AG08396 (cell line): Measurements from ENCODE around the gene GLIS1.
A peak's percentile ranks its signal among the peaks of the same experiment; 100 is the strongest.

Experiments used
- DNase-seq: peaks from one replicate; pipeline ENCODE4 v3.0.0; 2012; ENCODE audit warnings: low spot score, mixed read lengths

GLIS1 gene

DNA sequence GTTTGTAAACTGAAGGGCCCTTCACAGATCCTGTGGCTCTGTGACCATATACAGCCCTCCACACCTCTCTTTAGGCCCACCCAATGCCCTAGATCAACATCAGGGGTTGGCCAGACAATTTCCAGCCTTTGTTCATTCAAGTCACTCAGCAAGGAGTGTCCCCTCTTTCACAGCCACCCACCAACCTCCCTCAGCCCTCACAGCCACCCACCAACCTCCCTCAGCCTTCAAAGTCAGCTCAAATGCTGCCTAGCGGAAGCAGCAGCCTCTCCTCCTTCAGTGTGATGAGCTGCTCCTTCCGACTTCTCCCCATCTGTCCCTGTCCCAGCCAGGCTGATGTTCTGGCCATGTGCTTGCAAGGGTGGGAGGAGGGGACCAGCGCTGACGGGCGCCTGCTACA is 208.4 kb downstream of the GLIS1 start:
- DNase-seq, result no peak

DNA sequence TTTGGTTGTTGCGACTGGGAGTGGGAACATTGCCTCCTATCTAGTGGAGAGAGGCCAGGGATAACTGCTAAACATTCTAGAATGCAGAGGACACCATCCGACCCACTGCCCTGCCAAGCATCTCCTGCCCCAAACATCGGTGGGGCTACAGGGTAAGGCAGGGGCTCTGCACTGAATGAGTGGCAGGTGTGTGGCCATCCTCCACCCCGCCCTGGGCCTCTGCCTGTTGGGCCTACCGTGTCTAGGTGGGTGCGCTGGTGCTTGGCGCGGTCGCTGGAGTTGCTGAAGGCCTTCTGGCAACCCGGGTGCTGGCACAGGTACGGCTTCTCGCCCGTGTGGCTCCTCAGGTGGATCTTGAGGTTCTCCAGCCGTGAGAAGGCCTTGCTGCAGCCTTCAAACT is 209.4 kb downstream of the GLIS1 start:
- DNase-seq, result no peak

DNA sequence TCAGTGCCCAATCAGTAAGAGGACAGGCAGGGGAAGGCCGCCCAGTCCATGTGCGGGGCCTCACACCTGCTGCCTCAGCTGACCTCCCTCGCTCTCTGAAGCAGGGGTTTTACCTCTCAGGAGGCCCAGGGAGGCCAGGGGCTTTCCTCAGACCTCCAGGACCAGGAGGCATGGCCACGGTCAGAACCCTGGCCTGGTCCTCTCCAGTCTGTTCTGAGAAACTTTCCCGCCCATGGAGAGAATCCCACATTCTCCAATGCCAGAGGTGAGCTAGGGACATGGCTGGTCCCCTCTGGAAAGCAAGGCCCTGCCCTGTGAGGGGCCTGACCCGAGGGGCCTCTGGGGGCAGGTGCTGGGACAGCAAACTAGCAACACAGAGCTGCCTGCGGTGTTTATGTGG is 211.6 kb downstream of the GLIS1 start:
- no peak for DNase-seq

DNA sequence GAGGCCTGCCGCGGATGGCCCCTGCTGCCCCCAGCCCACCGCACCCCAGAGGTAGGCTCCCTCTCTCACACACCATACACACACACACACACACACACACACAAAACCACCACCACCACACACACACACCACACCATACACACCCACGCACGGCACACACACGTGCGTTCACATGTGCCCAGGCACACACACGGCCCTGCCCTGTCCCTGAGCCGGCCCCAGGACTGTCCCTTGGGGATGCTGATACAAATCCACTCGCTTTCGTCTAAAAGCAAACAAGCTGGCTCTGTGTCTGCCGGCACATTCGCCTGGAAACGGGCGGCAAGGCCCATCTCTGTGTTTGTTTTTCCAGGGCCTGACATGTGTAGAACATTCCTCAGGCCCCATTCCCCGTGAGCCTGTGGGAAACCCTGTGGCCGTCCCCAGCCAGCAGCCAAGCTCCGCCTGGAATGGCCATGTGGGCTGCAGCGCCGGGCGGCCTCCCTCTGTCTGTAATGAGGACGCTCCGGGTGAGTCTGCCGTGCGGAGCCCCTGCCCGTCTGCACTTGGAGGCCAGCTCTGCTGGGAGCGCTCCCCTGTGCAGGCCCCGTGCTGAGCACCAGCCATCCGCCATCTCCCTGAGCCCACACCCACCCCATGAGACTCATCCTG is 212.4 kb downstream of the GLIS1 start:
- peak; percentile 86 for DNase-seq

DNA sequence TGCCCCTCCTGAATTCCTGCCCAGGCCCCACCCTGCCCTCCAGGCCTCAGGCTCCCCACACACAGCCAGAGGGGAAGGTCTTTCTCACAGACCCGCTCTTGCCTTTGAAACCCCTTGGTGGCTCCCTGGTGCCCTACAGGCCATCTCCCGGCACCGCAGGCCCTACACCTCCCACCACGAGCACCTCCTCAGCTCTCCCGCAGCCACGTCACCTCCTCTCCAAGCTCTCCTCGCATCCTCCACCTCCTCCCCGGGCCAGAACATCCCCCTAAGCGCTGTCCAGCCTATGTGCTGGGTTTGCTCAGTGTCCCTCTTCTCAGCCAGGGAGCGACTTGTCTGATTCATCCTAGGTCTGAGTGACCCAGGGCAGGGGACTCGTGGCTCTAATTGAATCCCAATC is 213.4 kb downstream of the GLIS1 start:
- no peak for DNase-seq

DNA sequence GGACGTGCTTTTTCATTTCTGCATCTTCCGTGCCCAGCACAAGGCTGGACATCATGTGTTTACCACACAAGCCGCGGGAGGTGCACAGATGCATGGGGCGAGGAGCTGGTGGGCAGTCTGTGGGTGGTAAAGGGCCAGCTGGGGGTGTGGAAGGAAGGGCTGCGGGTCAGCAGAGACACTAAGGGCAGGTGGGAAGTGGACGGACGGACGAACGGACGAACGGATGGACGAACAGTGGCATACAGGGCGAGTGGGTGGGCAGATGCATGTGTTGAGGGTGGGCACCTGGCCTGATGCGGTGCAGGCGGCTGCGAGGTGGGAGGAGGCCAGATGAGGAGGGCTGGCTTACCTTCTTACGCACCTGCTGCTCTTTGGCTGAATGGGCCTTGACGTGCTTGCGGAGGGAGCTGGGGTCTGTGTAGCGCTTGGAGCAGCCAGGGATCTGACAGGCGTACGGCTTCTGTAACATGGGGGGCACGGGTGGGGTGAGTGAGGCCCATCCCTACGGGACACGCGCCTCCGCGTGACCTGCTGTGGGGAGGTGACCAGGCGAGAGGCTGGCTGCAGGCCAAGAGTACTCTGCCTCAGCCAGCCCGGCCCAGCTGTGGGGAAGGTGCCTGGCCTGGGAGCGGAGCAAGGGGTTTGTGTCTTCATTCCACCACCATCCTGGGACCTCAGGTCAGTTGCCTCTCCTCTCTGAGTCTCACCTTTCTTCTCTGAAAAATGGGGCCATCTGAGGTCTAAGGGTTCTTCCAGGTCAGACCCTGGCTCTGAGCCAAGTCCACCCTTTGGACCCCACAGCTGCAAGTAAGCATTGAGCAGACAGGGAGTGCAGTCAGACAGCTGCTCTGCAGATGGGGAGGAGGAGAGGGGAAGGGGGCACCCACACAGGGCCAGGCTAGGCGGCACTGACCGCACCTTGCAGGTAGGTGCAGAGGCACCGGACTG is 214.3 kb downstream of the GLIS1 start:
- DNase-seq, result no peak

DNA sequence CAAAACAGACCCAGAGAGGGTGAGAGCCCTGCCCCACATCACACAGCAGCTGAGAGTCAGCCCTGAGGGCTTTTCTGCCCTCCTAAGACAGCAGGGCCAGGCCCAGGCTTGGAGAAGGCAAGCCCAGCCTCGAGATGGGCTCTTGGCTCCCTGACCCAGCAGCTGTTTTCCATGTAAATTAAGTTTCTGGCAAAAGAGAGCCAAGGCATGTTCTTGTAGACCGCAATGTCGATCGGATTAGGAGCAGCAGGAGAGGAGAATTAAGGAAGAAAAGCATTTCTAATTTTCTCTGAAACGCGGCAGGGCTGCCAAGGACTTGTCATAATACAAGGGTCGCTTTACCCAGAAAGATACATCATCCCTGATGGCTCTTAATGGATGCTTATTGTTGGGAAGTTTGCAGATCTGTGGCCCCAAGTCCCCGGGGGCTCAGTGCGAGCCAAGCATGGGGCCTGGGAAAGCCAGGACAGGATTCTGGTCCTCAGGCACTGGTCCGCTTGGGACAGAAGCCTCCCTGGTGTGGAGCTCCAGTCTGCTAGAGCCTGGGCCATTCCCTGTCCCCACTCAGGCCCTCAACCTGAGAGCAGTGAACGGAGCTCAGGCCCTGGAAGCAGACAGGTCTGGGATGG is 216.9 kb downstream of the GLIS1 start:
- DNase-seq, result no peak

DNA sequence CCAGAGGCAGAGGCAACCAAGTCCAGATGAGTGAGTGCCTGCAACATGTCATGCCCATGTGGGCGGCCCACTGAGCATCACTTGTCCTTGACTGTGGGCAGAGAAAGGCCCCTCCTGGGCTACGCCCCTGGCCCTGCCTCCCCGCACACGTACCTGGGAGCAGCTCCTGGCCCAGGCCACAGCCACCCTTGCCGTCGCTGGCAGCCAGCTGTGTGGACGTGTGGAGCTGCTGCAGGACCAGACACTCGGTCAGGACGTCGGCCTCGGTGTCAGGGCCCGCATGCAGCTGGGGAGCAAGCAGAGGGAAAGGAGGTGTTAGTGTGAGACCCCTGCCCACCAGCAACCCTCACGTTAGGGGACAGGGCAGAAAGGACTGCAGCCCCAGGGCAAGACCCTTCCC is 218.5 kb downstream of the GLIS1 start:
- no peak for DNase-seq

DNA sequence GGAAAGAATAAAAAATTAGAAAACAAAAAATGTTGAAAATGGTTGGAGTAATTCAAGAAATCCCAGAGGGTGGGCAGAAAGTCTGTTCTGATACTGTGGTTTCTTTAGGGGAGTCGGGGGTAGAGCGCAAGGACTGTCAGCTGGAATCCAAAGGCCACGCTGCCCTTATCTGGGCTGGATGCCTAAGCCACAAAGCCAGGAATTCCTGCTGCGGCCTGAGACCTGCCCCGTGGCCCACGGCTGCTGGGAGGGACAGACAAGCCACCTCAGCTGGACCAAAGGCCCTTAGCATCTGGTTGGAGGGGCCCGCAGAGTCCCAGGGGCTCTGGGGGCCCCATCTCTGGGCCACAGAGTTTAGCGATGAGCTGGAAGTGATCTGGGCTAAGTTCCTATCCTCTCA is 219.5 kb downstream of the GLIS1 start:
- DNase-seq, result peak; percentile 77

DNA sequence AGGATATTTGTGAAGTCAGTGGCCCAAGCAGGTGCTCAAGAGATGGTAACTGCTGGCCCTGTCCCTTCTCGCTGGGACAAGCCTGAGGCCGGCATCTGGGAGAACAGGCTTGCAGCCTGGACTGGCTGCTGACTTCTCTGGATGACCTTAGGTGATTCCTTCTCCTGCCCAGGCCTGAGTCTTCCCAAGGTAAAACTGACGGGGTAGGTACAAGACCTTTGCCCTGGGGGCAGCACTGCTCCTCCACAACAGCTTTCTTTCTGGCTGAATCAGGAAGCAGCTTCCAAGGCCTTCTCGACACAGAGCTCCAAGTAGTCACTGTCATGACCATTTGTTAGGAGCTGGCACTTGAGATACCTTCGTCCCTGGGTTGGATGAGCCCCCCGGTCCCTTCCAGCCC is 220.2 kb downstream of the GLIS1 start:
- DNase-seq, result no peak

DNA sequence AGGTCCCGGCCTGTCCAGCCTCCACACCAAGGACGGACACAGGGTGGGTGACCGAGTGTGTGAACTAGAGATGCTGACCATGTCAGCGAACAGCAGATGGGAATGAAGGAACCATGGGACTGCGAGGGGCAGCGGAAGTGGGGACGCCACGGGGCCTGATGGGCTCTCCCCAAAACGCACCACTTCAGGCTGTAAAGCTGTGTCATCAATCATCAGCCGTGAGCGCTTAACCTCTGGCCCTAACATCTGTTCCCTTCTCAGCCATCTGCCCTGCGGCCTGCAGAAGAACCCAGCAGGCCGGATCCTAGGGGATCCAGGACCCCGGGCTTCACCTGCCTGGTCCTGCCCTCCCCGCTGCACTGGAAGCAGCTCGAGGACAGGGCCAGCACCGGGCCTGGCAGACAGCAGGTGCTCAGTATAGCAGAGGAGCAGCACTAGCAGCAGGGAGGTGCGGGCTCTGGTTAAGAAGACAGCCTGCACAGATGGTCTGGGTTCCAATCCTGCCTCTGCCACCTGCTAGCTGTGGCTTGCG is 221.1 kb downstream of the GLIS1 start:
- DNase-seq, result no peak

DNA sequence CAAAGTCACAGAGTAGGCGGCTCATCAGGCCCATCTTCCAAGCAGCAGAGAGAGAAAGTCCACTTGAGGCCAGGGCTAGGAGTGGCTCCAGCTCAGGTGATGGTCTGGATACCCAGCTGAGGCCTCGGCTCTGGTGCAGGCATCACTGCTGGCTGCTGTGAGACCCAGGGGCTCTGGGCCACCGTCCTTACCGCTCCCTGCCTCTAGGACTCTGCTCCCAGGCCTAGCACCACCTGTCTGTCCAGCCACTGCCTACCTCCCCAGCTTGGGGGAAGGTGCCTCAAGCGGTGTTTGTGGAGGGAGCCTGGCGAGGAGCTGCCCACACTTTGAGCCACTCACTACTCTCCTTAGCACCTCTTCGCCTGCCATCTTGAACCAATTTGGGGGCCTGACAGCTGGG is 221.9 kb downstream of the GLIS1 start:
- DNase-seq, result no peak

DNA sequence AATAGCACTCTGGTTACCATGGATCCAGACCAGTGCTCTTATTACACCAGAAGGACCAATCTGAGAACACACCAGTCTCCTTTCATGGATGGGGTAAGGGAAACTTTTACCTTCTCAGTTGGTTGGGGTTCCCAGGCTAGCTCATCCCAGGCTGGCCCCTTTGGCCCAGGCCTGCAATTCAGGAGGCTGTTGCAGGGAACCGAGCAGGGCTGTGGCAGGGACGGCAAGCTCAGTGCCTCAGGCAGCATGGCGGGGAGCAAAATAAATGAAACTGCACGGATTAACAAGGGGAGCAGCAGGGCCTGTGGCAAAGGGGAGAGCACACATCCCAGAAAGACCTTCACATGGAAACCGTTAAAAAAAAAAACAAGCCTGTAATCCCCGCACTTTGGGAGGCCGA is 222.8 kb downstream of the GLIS1 start:
- DNase-seq, result no peak

DNA sequence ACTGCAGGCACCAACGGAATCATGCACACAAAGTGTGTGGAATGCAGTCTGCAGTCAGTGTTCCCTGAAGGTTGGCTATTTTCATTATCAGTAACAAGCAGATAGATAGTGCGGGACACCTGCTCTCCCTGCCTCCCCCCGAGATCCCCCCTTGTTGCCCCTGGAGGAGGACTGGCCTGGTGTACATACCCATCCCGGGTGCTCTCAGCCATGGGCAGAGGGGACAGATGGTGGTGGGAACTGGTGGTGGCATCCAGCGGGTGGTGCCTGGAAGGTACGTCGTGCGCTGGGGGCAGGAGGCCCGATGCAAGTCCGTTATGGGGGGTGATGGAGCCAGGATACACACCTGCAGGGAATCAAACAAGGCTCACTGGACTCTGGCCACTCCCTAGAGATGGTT is 224.5 kb downstream of the GLIS1 start:
- DNase-seq, result no peak

DNA sequence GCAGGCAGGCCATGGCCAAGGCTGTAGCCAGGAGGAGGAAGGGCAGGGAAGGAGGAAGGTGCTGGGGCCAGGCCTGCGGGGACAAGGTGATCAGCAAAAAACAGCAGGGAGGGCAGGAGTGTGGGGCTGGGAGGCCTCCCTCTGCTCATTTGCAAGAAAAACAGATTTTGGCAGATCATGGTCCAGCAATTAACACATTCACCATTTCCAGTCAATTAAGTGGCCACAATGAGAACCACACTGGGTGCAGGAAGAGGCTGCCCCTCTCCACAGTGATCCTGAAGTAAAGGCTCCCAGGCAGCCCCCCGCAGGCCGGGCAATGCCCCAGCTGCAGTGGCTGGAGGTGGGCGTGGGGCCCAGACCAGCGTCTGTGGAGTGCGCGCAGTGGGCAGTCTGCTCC is 225.1 kb downstream of the GLIS1 start:
- DNase-seq, result no peak

DNA sequence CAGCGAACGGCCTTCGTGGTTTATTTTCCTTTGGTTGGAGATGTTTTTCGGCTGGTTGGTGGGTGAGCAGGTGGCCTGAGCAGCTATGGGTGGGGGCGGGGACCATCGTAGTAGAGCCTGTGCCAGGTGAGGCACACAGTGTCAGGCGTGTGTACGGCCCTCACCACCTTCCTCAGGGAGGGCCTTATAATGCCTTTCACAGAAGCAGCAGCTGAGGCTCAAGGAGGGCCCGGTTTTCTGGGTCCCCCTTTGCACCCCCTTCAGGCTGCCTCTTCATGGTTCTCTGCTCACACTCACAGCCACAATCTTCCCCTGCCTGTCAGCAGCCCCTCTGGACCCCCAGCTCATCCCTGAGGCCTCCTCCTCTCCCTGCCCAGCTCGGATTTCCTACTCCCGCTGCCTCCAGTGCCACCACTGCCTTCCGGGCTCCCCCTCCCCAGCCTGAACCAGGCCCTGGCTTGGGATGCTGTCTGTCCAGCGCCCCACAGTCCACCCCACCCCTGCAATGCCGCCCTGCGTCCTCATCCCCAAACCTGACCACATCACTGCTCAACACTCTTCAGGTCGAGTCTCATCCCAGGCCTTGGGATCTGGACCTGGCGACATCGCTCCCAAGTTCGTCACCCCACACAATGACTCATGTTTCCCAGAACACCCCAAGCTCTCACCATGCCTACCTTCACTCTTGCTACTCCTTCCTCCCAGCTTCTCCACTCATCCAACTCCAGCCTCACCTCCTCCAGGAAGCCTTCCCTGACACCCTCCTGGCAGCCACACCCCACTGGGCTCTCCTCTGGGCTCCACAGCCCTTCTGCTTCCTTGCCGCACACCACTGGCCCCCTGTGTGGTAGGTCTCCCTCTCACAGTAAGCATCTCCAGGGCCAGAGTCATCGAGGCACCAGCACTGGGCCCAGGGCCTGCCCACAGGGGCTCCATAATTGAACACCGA is 225.9 kb downstream of the GLIS1 start:
- DNase-seq, result no peak

DNA sequence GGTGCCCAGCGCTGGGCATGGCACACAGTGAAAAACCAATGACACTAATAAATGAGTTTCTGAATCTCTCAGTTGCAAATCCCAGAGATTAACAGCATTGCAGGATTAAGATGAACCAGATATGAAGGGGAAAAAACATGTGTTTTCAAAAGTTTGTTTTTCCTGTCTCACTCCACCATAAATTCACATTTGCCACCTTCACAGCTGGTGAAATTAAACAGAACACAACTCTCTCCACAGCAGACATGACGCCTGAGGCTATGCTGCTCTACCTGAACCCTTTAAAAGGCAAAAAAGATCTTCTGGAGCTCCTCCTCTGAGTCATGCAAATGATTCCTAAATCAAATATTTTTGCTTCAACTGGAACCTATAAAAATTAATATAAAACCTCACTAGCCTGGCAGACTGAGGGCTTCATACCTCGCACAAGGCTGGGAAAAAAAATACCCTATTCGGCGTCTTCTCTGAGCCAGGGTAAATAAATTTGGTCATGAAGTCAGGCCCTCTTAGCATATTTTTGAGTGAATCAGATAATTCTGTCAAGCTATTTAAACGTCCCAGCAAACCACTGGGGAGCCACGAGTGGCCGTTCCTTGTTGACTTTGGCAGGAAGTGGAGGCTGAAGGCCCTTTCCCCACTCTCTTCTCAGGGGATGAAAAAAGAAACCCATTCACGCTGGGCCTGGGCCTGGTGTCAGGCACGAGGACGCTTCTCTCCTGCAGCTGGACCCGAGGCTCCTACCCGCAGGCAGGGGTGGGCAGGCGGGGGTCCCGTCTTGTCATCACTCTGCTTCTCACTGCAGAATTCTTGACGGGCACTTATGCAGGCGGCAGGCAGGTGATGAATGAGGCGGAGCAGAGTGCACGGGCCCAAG is 226.8 kb downstream of the GLIS1 start:
- peak; percentile 75 for DNase-seq

DNA sequence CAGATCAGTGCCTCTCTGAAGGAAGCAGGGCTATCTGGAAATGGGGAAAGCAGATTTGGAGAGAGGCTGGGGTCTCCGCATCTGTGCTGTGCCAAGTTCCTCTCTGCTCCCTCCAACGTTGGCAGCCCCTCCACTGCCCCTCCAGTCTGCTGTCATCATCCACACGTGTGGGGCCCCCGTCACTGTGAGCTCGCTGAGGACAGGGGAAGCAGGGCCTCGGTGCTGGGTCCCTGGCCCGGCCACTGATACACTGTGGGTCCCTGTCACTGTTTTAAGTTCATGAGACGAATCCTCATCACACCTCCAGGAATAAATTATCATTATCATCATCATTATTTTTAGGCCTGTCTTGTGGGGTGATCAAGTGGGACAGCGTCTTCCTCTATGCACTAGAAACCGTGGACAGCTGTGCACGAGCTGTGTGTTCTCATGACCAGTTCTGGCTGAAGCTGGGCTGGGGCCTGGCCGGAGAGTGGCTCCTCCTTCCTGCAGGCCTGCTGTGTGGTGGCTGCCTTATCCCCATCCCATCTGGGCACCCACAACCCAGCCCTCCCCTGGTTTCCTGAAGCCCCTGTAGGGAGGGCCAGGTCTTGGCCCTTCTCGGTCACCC is 227.5 kb downstream of the GLIS1 start:
- no peak for DNase-seq

DNA sequence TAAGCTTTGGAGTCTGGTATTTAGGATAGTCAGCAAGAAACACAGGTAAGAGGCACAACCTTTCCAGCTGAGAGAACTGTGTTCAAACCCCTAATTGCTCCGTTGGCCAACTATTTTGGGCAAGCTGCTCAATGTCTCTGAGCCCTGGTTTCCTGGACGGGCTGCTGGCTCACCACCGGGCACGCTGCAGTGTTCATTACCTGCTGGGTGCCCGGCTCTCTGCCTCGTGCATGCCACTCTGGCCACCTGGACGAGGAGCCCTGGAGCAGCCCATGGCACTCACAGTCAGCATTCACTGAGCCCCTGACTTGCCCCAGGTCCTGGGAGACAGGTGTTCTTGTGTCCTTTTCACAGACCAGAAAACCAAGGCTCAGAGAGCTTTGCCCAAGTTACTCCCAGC is 228.7 kb downstream of the GLIS1 start:
- DNase-seq, result no peak

DNA sequence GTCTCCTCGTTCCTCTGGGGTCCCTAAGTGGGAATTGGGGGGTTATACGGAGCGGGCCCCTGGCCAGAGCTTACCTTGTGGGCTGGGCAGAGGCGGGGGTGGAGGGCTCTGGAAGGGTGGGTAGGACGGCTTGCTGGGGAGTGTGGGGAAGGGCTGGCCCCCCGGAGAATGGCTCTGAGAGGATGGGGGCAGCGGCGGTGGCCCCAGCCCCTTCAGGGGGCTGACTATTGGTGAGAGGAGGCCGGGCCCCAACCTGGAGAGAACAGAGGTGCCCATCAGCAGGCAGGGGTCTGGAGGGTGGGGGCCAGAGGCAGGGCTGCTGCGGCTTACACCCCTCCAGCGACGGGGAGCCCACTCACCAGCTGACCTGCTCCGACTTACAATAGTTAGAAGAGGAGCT is 229.2 kb downstream of the GLIS1 start:
- DNase-seq, result no peak
